Measurements from ENCODE around the gene BSND.

DNA sequence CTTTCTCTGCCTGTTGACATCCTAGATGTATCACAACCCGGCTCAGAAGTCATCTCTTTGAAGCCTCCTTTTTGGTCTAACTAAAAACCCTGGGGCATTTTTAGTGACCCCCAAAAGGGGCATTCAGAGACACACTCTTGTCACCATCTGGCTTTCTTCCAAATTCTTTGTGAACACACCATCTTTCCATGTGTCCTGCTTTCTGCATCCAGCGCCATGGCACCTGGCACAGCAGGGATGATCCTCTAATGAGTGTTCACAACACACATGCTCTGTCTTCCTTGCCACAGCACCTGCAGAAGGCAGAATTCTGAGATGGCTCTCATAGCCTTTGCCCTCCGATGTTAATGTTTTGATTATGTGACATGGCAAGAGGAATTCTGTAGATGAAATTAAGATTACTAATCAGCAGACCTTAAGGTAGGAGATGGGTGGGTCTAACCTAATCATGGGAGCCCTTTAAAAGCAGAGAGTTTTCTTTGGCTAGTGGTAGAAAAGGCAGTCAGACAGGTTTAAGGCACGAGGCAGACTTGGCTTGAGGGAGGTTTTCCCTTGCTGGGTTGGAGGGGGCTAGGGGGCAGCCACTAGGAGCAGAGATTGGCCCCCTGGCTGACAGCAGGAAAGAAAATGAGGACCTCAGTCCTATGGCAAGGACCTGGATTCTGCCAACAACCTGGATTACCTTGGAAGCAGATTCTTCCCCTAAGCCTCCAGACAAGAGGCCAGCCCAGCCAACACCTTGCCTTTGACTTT lies 23.2 kb upstream of the BSND start:
- TF ChIP-seq CTCF (IDR thresholded peaks at IDR 0.05) = no peak
- no peak for TF ChIP-seq POLR2A (IDR thresholded peaks at IDR 0.05)

All from esophagus squamous epithelium (tissue), 4 donors.